GM18526 (cell line): ENCODE measurements around the gene NDFIP1.

Source experiments
- POLR2A ChIP-seq: IDR thresholded peaks from 3 replicates; pipeline ENCODE4 v1.6.1; 2011; ENCODE audit not compliant: insufficient read length; ENCODE audit errors: extremely low read depth

NDFIP1 gene

GRCh38 chr5:142181547-142182163 lies 73.1 kb downstream of the NDFIP1 start:
- no peak for TF ChIP-seq POLR2A

GRCh38 chr5:142182840-142183239 lies 74.3 kb downstream of the NDFIP1 start:
- no peak for TF ChIP-seq POLR2A

GRCh38 chr5:142183561-142183960 lies 75.0 kb downstream of the NDFIP1 start:
- TF ChIP-seq POLR2A, result no peak

GRCh38 chr5:142184988-142185387 lies 76.4 kb downstream of the NDFIP1 start:
- TF ChIP-seq POLR2A, result no peak

GRCh38 chr5:142186514-142186856 lies 77.9 kb downstream of the NDFIP1 start:
- no peak for TF ChIP-seq POLR2A

- TF ChIP-seq POLR2A, result no peak
These were observed 78.4 kb downstream of the NDFIP1 start for GRCh38 chr5:142186857-142187594.

- no peak for TF ChIP-seq POLR2A
These were observed 81.2 kb downstream of the NDFIP1 start for GRCh38 chr5:142189813-142190212.

- no peak for TF ChIP-seq POLR2A
These were observed 83.2 kb downstream of the NDFIP1 start for GRCh38 chr5:142191776-142192175.

- TF ChIP-seq POLR2A, result no peak
These were observed 83.9 kb downstream of the NDFIP1 start for GRCh38 chr5:142192286-142193113.

GRCh38 chr5:142193114-142193428 lies 84.5 kb downstream of the NDFIP1 start:
- no peak for TF ChIP-seq POLR2A

GRCh38 chr5:142197098-142197497 lies 88.5 kb downstream of the NDFIP1 start:
- TF ChIP-seq POLR2A, result no peak

GRCh38 chr5:142197781-142198180 lies 89.2 kb downstream of the NDFIP1 start:
- TF ChIP-seq POLR2A, result no peak

- no peak for TF ChIP-seq POLR2A
These were observed 90.8 kb downstream of the NDFIP1 start for GRCh38 chr5:142199388-142199787.

- TF ChIP-seq POLR2A, result no peak
These were observed 91.8 kb downstream of the NDFIP1 start for GRCh38 chr5:142200387-142200786.

GRCh38 chr5:142201471-142201887 lies 92.9 kb downstream of the NDFIP1 start:
- TF ChIP-seq POLR2A, result no peak

GRCh38 chr5:142202282-142202681 lies 93.7 kb downstream of the NDFIP1 start:
- no peak for TF ChIP-seq POLR2A
